Parathyroid adenoma (tissue), 2 donors: ENCODE data around the gene TEAD1.

Source experiments
- H2AFZ ChIP-seq: fragments of 300-600 bp; sonication (generic); one replicate; pipeline ENCODE4 v1.7.0; 2017; ENCODE audit warnings: antibody characterized with exemption, mild to moderate bottlenecking
- H3K27ac ChIP-seq: fragments of 300-600 bp; sonication (generic); one replicate; pipeline ENCODE4 v1.7.0; 2017
- H3K27me3 ChIP-seq: fragments of 300-600 bp; sonication (generic); one replicate; pipeline ENCODE4 v1.7.0; 2017; ENCODE audit warnings: low read length; ENCODE audit not compliant: control insufficient read depth, insufficient read depth
- H3K36me3 ChIP-seq: fragments of 300-600 bp; sonication (generic); one replicate; pipeline ENCODE4 v1.7.0; 2017; ENCODE audit warnings: low read length; ENCODE audit not compliant: control insufficient read depth, insufficient read depth
- H3K4me1 ChIP-seq: fragments of 300-600 bp; sonication (generic); one replicate; pipeline ENCODE4 v1.7.0; 2017; ENCODE audit warnings: control low read depth
- H3K4me2 ChIP-seq: fragments of 300-600 bp; sonication (generic); one replicate; pipeline ENCODE4 v1.7.0; 2017; ENCODE audit warnings: low read length
- H3K4me3 ChIP-seq: fragments of 300-600 bp; sonication (generic); one replicate; pipeline ENCODE4 v1.7.0; 2017; ENCODE audit warnings: low read depth, low read length
- H3K79me2 ChIP-seq: fragments of 300-600 bp; sonication (generic); one replicate; pipeline ENCODE4 v1.7.0; 2017; ENCODE audit warnings: control low read depth
- H3K9ac ChIP-seq: fragments of 300-600 bp; sonication (generic); one replicate; pipeline ENCODE4 v1.7.0; 2017; ENCODE audit warnings: mild to moderate bottlenecking
- H3K9me3 ChIP-seq: fragments of 300-600 bp; sonication (generic); one replicate; pipeline ENCODE4 v1.7.0; 2017; ENCODE audit warnings: low read length; ENCODE audit not compliant: control insufficient read depth
- CTCF ChIP-seq: fragments of 300-600 bp; sonication (generic); IDR thresholded peaks from one replicate; pipeline ENCODE4 v1.7.0; 2017; ENCODE audit warnings: antibody characterized with exemption, mild to moderate bottlenecking
- donor health status: primary hyperparathyroidism.

The TEAD1 gene

GRCh38 chr11:12685229-12685628, 11.0 kb downstream of the TEAD1 start:
- no peak overlapping the region for H3K4me3 ChIP-seq
- H3K36me3 ChIP-seq = no peaks in the 10 kb centered on the region
- H3K27ac ChIP-seq = no peak overlapping the region
- no peak overlapping the region for H3K9ac ChIP-seq
- peaks cover 25% of the 10 kb centered on the region for H3K4me1 ChIP-seq
- H3K27me3 ChIP-seq = no peaks in the 10 kb centered on the region
- peaks cover 28% of the 10 kb centered on the region for H3K79me2 ChIP-seq
- no peak for TF ChIP-seq CTCF
- H2AFZ ChIP-seq = no peak overlapping the region
- no peak overlapping the region for H3K4me2 ChIP-seq
- H3K9me3 ChIP-seq = no peaks in the 10 kb centered on the region

GRCh38 chr11:12686246-12687060, 12.2 kb downstream of the TEAD1 start:
- Histone ChIP-seq H3K27me3 (no peaks in the 10 kb centered on the region), H2AFZ (no peak overlapping the region), H3K4me1 (peaks cover 28% of the 10 kb centered on the region), H3K79me2 (peaks cover 29% of the 10 kb centered on the region), H3K9ac (no peak overlapping the region), H3K4me2 (no peak overlapping the region), H3K27ac (peak overlapping the region; percentile 71), H3K36me3 (no peaks in the 10 kb centered on the region), H3K9me3 (no peaks in the 10 kb centered on the region), H3K4me3 (no peak overlapping the region)
- TF ChIP-seq CTCF = no peak

- Histone ChIP-seq H2AFZ (no peak overlapping the region), H3K9me3 (no peaks in the 10 kb centered on the region), H3K4me3 (no peak overlapping the region), H3K27ac (peak overlapping the region; percentile 71), H3K9ac (no peak overlapping the region), H3K4me1 (peaks cover 25% of the 10 kb centered on the region), H3K79me2 (peaks cover 25% of the 10 kb centered on the region), H3K27me3 (no peaks in the 10 kb centered on the region), H3K4me2 (peak overlapping the region; percentile 23), H3K36me3 (no peaks in the 10 kb centered on the region)
- no peak for TF ChIP-seq CTCF
Measured at GRCh38 chr11:12687216-12687623, 13.0 kb downstream of the TEAD1 start.

- Histone ChIP-seq H3K79me2 (peaks cover 23% of the 10 kb centered on the region), H3K4me2 (peak overlapping the region; percentile 23), H3K4me1 (peaks cover 24% of the 10 kb centered on the region), H3K9ac (no peak overlapping the region), H3K4me3 (no peak overlapping the region), H3K36me3 (no peaks in the 10 kb centered on the region), H3K27ac (peak overlapping the region; percentile 71), H3K27me3 (no peaks in the 10 kb centered on the region), H3K9me3 (no peaks in the 10 kb centered on the region), H2AFZ (no peak overlapping the region)
- TF ChIP-seq CTCF = no peak
Measured at GRCh38 chr11:12687740-12688139, 13.5 kb downstream of the TEAD1 start.
